ENCODE data around the gene COX4I1.

COX4I1 gene

DNA sequence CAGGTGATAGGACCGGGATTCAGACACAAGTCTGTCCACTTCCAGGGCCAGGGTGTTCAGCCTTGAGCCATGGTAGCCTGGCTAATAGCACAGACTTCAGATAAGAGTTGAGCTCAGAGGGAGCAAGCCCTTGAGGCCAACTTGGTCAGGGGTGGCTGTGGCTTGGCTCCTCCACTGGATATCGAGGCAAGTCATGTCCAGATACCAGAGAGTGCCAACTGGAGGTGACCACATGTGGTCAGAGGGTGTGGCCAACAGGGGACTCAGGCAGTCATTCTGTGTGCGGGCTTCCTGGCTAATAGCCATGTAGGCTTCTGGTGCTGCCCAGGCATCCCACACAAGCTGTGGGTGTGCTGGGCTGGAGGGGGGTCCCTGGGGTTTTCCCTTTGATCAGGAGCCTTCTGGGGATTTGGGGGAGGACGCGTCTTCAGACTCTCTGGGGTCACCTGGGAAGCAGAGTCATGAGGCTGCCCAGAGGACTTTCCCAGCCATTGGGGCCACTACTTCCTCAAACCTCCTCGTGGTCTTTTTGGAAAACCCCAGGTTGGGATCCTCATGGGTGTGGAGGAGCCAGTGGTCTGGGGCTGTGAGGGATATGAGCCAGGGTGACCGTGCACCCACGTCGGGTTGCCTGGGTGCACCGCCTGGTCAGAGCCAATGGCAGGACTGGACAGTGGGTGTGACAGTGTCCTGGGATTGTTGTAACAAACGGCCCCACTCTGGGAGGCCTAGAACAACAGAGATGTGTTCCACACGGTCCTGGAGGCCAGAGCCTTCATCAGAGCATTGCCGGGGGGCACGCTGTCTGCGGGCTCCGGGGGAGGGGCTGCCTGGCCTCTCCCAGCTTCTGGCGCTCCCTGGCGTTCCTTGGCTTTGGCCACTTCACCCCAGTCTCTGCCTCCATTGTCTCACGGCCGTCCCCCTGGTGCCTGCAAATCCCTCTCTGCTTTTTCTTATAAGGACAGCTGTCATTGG, 25.0 kb downstream of the COX4I1 start:
- no peak overlapping the region for H3K4me3 ChIP-seq (ENCODE audit: low read depth, low read length)
- in situ Hi-C loops (cut with HindIII; ENCODE audit: low sequenced_read_pairs): no loop called here
- TF ChIP-seq, protein P1, sequence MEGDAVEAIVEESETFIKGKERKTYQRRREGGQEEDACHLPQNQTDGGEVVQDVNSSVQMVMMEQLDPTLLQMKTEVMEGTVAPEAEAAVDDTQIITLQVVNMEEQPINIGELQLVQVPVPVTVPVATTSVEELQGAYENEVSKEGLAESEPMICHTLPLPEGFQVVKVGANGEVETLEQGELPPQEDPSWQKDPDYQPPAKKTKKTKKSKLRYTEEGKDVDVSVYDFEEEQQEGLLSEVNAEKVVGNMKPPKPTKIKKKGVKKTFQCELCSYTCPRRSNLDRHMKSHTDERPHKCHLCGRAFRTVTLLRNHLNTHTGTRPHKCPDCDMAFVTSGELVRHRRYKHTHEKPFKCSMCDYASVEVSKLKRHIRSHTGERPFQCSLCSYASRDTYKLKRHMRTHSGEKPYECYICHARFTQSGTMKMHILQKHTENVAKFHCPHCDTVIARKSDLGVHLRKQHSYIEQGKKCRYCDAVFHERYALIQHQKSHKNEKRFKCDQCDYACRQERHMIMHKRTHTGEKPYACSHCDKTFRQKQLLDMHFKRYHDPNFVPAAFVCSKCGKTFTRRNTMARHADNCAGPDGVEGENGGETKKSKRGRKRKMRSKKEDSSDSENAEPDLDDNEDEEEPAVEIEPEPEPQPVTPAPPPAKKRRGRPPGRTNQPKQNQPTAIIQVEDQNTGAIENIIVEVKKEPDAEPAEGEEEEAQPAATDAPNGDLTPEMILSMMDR (IDR thresholded peaks at IDR 0.05; ENCODE audit: low read depth, low read length, missing control alignments): no peak
- DNase-seq (ENCODE audit: low read depth): no peak

DNA sequence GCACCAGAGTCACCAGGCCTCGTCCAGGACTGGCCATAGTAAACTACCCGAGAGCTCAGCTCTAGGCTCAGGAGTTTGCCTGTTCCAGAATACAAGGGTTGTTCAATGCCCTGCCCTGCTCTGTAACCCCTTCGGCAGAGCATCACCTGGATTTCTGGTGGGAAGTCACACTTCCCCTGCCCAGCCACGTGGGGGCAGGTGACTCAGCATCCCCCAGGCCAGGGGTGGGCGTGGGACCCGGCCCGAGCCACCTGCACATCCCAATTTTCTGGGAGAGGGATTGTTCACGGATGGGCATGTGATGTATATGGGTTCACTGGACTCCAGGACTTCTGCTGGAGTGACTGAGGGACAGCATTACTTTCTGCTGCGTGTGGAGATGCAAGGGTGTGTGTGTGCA, 25.8 kb downstream of the COX4I1 start:
- in situ Hi-C loops (cut with HindIII; ENCODE audit: low sequenced_read_pairs): no loop called here
- TF ChIP-seq, protein P1 (IDR thresholded peaks at IDR 0.05; ENCODE audit: low read depth, low read length, missing control alignments): no peak
- no peak overlapping the region for H3K4me3 ChIP-seq (ENCODE audit: low read depth, low read length)
- DNase-seq (ENCODE audit: low read depth): no peak

DNA sequence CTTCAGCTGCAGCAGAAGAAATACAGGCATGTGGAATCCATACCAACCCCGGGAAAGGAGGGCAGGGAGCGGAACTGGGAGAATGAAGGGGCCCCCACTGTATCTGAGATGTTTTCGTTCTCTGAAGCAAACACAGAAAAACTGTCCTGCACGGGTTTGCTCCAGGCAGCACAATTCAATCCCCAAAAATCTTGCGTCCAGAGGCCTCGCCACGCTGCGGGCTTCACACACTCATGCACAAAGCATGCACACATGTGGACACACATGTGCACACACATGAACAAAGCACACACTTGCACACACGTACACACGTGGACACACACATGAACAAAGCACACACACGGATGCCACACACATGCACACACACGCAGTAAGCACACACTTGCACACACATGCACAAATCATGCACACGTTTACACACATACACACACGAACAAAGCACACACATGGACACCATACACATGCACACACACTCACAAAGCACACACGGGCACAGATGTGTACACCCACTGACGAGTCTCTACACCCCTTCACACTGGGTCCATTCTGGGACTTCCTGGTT, 27.3 kb downstream of the COX4I1 start:
- no peak overlapping the region for H3K4me3 ChIP-seq (ENCODE audit: low read depth, low read length)
- TF ChIP-seq, protein P1 (IDR thresholded peaks at IDR 0.05; ENCODE audit: low read depth, low read length, missing control alignments): no peak

GRCh38 chr16:85828166-85828565, 28.7 kb downstream of the COX4I1 start:
- H3K4me3 ChIP-seq (ENCODE audit: low read depth, low read length): no peak overlapping the region
- DNase-seq (ENCODE audit: low read depth): no peak
- TF ChIP-seq, protein P1 (IDR thresholded peaks at IDR 0.05; ENCODE audit: low read depth, low read length, missing control alignments): no peak
- in situ Hi-C loops (cut with HindIII; ENCODE audit: low sequenced_read_pairs): no loop called here

More for the DNA sequence above, 27.3 kb downstream of the COX4I1 start:
- in situ Hi-C loops (cut with HindIII; ENCODE audit: low sequenced_read_pairs): no loop called here
- DNase-seq (ENCODE audit: low read depth): no peak

GRCh38 chr16:85829171-85829719, 29.8 kb downstream of the COX4I1 start:
- TF ChIP-seq, protein P1 (IDR thresholded peaks at IDR 0.05; ENCODE audit: low read depth, low read length, missing control alignments): no peak
- DNase-seq (ENCODE audit: low read depth): no peak
- no peak overlapping the region for H3K4me3 ChIP-seq (ENCODE audit: low read depth, low read length)
- in situ Hi-C loops (cut with HindIII; ENCODE audit: low sequenced_read_pairs): no loop called here

GRCh38 chr16:85829751-85830445, 30.4 kb downstream of the COX4I1 start:
- no peak overlapping the region for H3K4me3 ChIP-seq (ENCODE audit: low read depth, low read length)
- no peak for DNase-seq (ENCODE audit: low read depth)

More at GRCh38 chr16:85829751-85830445, 30.4 kb downstream of the COX4I1 start:
- TF ChIP-seq, protein P1 (IDR thresholded peaks at IDR 0.05; ENCODE audit: low read depth, low read length, missing control alignments): no peak
- in situ Hi-C loops (cut with HindIII; ENCODE audit: low sequenced_read_pairs): loop anchor here (10.0 kb wide), 1 partner anchor 175 kb away; no protein-coding TSS in a partner anchor
